Activated T-helper 17 cell treated with anti-CD3 and anti-CD28 coated beads, Interleukin-2, amount 50 U/mL, for 72 hours (primary cell): ENCODE data around the gene EEF1AKMT3. TPM values are rescaled to one million over a fixed set of nuclear protein-coding genes. Genes with fewer than 3 reads are reported as not detected.
A peak's percentile ranks its signal among the peaks of the same experiment; 100 is the strongest.

Experiments
- ATAC-seq: fragments of 150-1000 bp; cut with Tn5 transposase; replicated peaks from 2 replicates; pipeline ENCODE4 v1.10.0; 2021; ENCODE audit warnings: mild to moderate bottlenecking, moderate library complexity
- H3K27ac Mint-ChIP-seq: one replicate; pipeline ENCODE4 v1.8.0; 2022; ENCODE audit warnings: mixed read lengths
- H3K27me3 Mint-ChIP-seq: one replicate; pipeline ENCODE4 v1.8.0; 2022; ENCODE audit warnings: mixed read lengths
- H3K36me3 Mint-ChIP-seq: one replicate; pipeline ENCODE4 v1.8.0; 2022; ENCODE audit warnings: low read depth, mild to moderate bottlenecking, mixed read lengths
- H3K4me1 Mint-ChIP-seq: one replicate; pipeline ENCODE4 v1.8.0; 2022; ENCODE audit warnings: mixed read lengths
- H3K4me3 Mint-ChIP-seq: one replicate; pipeline ENCODE4 v1.8.0; 2022; ENCODE audit warnings: mild to moderate bottlenecking, mixed read lengths
- H3K9me3 Mint-ChIP-seq: one replicate; pipeline ENCODE4 v1.8.0; 2022; ENCODE audit warnings: mixed read lengths
- total RNA-seq, 2 donors: library from RNA; stranded (reverse); gene quantifications; one replicate each; pipeline ENCODE4 v1.2.3, GENCODE V29; 2022

The EEF1AKMT3 gene
- total RNA-seq, 2 donors from 2014 or later: 5.4 to 11.5 TPM

- Mint-ChIP-seq H3K36me3 (peaks cover 30% of the 10 kb centered on the region), H3K4me3 (no peak overlapping the region), H3K4me1 (peaks cover 31% of the 10 kb centered on the region), H3K9me3 (no peaks in the 10 kb centered on the region), H3K27me3 (no peaks in the 10 kb centered on the region), H3K27ac (peak overlapping the region; percentile 8)
- ATAC-seq: no peak
Measured at GRCh38 chr12:57775563-57776246, 3.3 kb downstream of the EEF1AKMT3 start.

- Mint-ChIP-seq H3K27ac (peak overlapping the region; percentile 8), H3K27me3 (no peaks in the 10 kb centered on the region), H3K36me3 (peaks cover 25% of the 10 kb centered on the region), H3K4me3 (no peak overlapping the region), H3K9me3 (no peaks in the 10 kb centered on the region), H3K4me1 (peaks cover 26% of the 10 kb centered on the region)
- no peak for ATAC-seq
Measured at GRCh38 chr12:57776247-57776587, 3.8 kb downstream of the EEF1AKMT3 start.

- Mint-ChIP-seq H3K27me3 (no peaks in the 10 kb centered on the region), H3K27ac (no peak overlapping the region), H3K36me3 (peaks cover 18% of the 10 kb centered on the region), H3K4me3 (no peak overlapping the region), H3K9me3 (no peaks in the 10 kb centered on the region), H3K4me1 (peaks cover 30% of the 10 kb centered on the region)
- ATAC-seq: no peak
Measured at GRCh38 chr12:57777367-57777766, 5.0 kb downstream of the EEF1AKMT3 start.

GRCh38 chr12:57777911-57778310, 5.5 kb downstream of the EEF1AKMT3 start:
- no peak for ATAC-seq
- Mint-ChIP-seq H3K27me3 (no peaks in the 10 kb centered on the region), H3K9me3 (no peaks in the 10 kb centered on the region), H3K4me3 (no peak overlapping the region), H3K4me1 (peaks cover 34% of the 10 kb centered on the region), H3K27ac (no peak overlapping the region), H3K36me3 (peaks cover 24% of the 10 kb centered on the region)

DNA sequence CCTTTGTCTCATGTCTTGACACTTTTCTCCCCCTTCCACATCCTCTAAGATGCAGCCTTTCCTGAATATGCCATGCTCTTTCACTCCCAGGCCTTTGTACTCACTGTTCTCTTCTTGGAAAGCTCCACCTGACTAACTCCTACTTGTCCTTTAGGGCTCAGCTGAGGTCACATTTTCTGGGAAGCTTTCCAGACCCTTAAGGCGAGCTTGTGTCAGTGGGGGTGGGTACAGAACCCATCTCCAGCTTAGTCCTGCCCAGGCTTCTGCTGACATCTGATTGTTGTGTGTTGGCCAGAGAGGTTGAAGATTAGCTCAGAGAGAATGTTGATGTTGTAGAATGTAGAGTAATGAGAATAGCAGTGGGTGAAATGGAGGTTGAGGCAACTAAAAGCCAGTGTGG, 7.3 kb downstream of the EEF1AKMT3 start:
- no peaks in the 10 kb centered on the region for H3K27me3 Mint-ChIP-seq
- H3K4me3 Mint-ChIP-seq: no peak overlapping the region
- H3K36me3 Mint-ChIP-seq: peaks cover 30% of the 10 kb centered on the region
- H3K27ac Mint-ChIP-seq: peak overlapping the region; percentile 5
- H3K4me1 Mint-ChIP-seq: peaks cover 37% of the 10 kb centered on the region
- no peak for ATAC-seq
- no peaks in the 10 kb centered on the region for H3K9me3 Mint-ChIP-seq

DNA sequence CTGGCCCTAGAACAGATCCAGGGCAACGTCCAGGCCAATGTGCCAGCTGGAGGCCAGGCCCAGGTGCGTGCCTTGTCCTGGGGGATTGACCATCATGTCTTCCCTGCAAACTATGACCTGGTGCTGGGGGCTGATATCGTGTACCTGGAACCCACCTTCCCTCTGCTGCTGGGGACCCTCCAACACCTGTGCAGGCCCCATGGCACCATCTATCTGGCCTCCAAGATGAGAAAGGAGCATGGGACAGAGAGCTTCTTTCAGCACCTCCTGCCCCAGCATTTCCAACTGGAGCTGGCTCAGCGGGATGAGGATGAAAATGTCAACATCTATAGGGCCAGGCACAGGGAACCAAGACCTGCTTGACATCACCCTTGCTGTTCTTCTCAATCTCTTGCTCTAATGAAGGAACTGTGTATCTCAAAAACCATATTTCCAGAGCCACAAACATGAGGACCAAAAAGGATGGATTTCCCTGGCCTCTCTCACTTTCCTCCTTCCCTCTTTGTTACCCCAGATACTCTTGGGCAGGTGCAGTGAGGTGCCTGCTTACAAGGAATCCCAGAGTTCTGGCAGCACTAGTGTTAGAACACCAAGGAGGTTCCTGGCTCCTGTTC, 8.0 kb downstream of the EEF1AKMT3 start:
- H3K27me3 Mint-ChIP-seq: no peaks in the 10 kb centered on the region
- peaks cover 32% of the 10 kb centered on the region for H3K36me3 Mint-ChIP-seq
- peak overlapping the region; percentile 5 for H3K4me3 Mint-ChIP-seq
- H3K27ac Mint-ChIP-seq: peak overlapping the region; percentile 98
- no peaks in the 10 kb centered on the region for H3K9me3 Mint-ChIP-seq
- peaks cover 37% of the 10 kb centered on the region for H3K4me1 Mint-ChIP-seq
- no peak for ATAC-seq

- no peak for ATAC-seq
- peaks cover 33% of the 10 kb centered on the region for H3K36me3 Mint-ChIP-seq
- no peaks in the 10 kb centered on the region for H3K9me3 Mint-ChIP-seq
- H3K4me3 Mint-ChIP-seq: peak overlapping the region; percentile 97
- H3K27me3 Mint-ChIP-seq: no peaks in the 10 kb centered on the region
- peaks cover 33% of the 10 kb centered on the region for H3K4me1 Mint-ChIP-seq
- H3K27ac Mint-ChIP-seq: peak overlapping the region; percentile 98
Measured at GRCh38 chr12:57781244-57781643, 8.8 kb downstream of the EEF1AKMT3 start.

- Mint-ChIP-seq H3K4me1 (peaks cover 38% of the 10 kb centered on the region), H3K4me3 (peak overlapping the region; percentile 97), H3K36me3 (peaks cover 38% of the 10 kb centered on the region), H3K9me3 (no peaks in the 10 kb centered on the region), H3K27ac (peak overlapping the region; percentile 98), H3K27me3 (no peaks in the 10 kb centered on the region)
- ATAC-seq: no peak
Measured at GRCh38 chr12:57781801-57782200, 9.4 kb downstream of the EEF1AKMT3 start.

DNA sequence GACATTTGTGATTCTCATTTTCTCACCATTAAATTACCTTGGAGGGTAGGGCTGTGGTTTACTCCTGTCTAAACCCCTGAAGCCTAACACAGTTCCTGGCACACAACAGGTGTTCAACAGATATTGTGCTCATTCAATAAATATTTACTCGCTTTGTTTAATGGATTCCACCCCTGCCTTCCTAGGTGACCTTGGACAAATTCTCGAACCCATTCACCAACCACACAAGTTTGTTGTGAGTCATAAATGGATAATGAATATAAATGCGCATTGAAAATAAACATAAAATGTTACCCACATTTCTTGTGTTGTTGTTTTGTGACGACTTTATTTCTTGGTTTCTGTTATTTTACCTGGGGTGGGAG, 9.8 kb downstream of the EEF1AKMT3 start:
- H3K9me3 Mint-ChIP-seq: no peaks in the 10 kb centered on the region
- peak overlapping the region; percentile 97 for H3K4me3 Mint-ChIP-seq
- H3K27ac Mint-ChIP-seq: peak overlapping the region; percentile 98
- H3K4me1 Mint-ChIP-seq: peaks cover 38% of the 10 kb centered on the region
- no peaks in the 10 kb centered on the region for H3K27me3 Mint-ChIP-seq
- peak; percentile 6 for ATAC-seq
- peaks cover 42% of the 10 kb centered on the region for H3K36me3 Mint-ChIP-seq

DNA sequence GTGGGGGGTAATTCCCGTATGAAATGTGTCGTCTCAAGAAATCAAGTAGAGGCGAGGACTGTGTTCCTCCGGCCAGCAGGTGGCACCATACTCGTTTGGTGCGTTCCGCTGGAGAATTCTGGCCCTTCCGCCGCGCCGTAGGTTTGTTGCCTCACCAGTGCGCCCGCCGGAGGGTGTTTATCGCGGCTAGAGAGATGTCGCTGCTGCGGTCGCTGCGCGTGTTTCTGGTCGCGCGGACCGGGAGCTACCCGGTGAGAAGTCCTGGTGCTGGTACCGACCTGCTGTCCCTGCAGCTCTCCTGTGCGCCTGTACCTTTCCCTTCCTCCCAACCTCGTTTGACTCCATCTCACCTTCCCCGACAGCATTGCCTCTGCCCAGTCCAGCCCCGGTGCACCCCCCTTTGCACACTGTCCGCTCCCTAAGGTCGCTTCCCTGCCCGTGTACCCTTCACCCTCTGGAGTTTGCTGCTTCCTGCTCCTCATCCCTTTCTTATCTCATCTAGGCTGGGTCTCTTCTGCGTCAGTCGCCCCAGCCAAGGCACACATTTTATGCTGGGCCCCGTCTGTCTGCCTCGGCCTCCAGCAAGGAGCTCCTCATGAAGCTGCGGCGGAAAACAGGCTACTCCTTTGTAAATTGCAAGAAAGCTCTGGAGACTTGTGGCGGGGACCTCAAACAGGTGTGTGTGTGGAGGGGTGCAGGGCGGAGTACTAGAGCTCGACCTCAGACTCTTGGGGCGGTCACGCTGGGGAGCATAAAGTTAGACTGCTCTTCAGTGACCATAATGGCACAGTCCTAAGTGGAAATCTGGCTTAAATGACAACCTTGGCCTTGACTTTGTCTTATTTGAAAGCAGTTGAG, 10.4 kb downstream of the EEF1AKMT3 start, which contains the start of gene TSFM:
Gene TSFM (plus strand): TSS at position 180 of the 858 bp plus-strand sequence. CDS start 15 bp downstream, at position 195.
- H3K36me3 Mint-ChIP-seq: peaks cover 48% of the 10 kb centered on the region
- no peaks in the 10 kb centered on the region for H3K27me3 Mint-ChIP-seq
- H3K4me3 Mint-ChIP-seq: peak within 1 kb of the TSS; percentile 97
- ATAC-seq: peak; percentile 93
- no peaks in the 10 kb centered on the region for H3K9me3 Mint-ChIP-seq
- H3K27ac Mint-ChIP-seq: peak within 1 kb of the TSS; percentile 98
- peaks cover 38% of the 10 kb centered on the region for H3K4me1 Mint-ChIP-seq

DNA sequence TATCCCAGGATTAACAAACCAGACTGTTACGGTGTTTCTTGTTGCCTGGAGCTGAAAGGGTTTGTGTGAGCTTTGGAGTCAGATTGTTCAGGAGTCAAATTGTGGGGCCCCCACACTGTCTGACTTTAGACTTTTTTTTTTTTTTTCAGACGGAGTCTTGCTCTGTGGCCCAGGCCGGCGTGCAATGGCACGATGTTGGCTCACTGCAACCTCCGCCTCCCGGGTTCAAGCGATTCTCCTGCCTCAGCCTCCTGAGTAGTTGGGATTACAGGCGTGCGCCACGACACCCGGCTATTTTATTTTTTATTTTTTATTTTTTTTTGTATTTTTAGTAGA, 11.0 kb downstream of the EEF1AKMT3 start:
- H3K4me1 Mint-ChIP-seq: peaks cover 38% of the 10 kb centered on the region
- H3K9me3 Mint-ChIP-seq: no peaks in the 10 kb centered on the region
- H3K4me3 Mint-ChIP-seq: peak overlapping the region; percentile 97
- no peaks in the 10 kb centered on the region for H3K27me3 Mint-ChIP-seq
- no peak for ATAC-seq
- peak overlapping the region; percentile 98 for H3K27ac Mint-ChIP-seq
- H3K36me3 Mint-ChIP-seq: peaks cover 54% of the 10 kb centered on the region

DNA sequence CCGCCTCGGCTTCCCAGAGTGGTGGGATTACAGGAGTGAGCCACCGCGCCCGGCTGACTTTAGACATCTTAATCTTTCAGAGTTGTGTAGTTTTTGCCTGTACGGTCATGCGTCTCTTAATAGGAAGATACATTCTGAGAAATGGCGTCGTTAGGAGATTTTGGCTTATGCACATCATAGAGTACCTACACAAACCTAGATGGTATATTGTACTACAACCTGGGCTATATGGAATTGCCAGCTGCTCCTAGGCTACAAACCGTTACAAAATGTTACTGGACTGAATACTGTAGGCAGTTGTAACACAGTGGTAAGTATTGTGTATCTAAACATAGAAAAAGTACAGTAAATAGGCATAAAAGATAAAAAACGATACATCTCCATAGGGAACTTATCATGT, 11.4 kb downstream of the EEF1AKMT3 start:
- Mint-ChIP-seq H3K27me3 (no peaks in the 10 kb centered on the region), H3K4me3 (peak overlapping the region; percentile 97), H3K36me3 (peaks cover 59% of the 10 kb centered on the region), H3K27ac (no peak overlapping the region), H3K9me3 (no peaks in the 10 kb centered on the region), H3K4me1 (peaks cover 38% of the 10 kb centered on the region)
- ATAC-seq: no peak

GRCh38 chr12:57793920-57794319, 21.5 kb downstream of the EEF1AKMT3 start:
- Mint-ChIP-seq H3K36me3 (peaks cover 93% of the 10 kb centered on the region), H3K4me1 (peaks cover 7% of the 10 kb centered on the region), H3K4me3 (no peak overlapping the region), H3K27me3 (no peaks in the 10 kb centered on the region), H3K27ac (peak overlapping the region; percentile 79), H3K9me3 (no peaks in the 10 kb centered on the region)
- peak; percentile 70 for ATAC-seq

- no peak overlapping the region for H3K4me3 Mint-ChIP-seq
- H3K9me3 Mint-ChIP-seq: no peaks in the 10 kb centered on the region
- peak; percentile 75 for ATAC-seq
- no peaks in the 10 kb centered on the region for H3K27me3 Mint-ChIP-seq
- peaks cover 86% of the 10 kb centered on the region for H3K36me3 Mint-ChIP-seq
- peaks cover 10% of the 10 kb centered on the region for H3K4me1 Mint-ChIP-seq
- no peak overlapping the region for H3K27ac Mint-ChIP-seq
Measured at GRCh38 chr12:57795354-57795753, 22.9 kb downstream of the EEF1AKMT3 start.

GRCh38 chr12:57796996-57797395, 24.6 kb downstream of the EEF1AKMT3 start:
- peaks cover 10% of the 10 kb centered on the region for H3K4me1 Mint-ChIP-seq
- H3K27ac Mint-ChIP-seq: no peak overlapping the region
- no peaks in the 10 kb centered on the region for H3K9me3 Mint-ChIP-seq
- no peak for ATAC-seq
- no peak overlapping the region for H3K4me3 Mint-ChIP-seq
- peaks cover 81% of the 10 kb centered on the region for H3K36me3 Mint-ChIP-seq
- no peaks in the 10 kb centered on the region for H3K27me3 Mint-ChIP-seq
